ENCODE results near the gene G3BP2.

DNA sequence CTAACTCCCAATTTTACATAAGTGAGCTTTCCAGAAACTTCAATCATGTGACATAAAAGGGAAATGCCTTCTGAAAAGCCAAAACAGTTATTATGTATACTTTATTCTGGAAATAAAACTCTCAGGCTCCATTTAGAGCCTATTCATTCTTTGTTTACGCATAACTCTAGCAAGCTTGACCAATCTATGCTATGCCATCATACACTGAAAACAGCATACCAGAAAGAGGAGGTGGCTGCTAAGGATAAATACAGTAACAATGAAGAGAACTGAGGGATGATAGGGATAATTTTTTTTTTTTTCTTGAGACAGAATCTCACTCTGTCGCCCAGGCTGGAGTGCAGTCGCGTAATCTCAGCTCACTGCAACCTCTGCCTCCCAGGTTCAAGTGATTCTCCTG, 67.3 kb downstream of the G3BP2 start:
- TF ChIP-seq, protein P1, sequence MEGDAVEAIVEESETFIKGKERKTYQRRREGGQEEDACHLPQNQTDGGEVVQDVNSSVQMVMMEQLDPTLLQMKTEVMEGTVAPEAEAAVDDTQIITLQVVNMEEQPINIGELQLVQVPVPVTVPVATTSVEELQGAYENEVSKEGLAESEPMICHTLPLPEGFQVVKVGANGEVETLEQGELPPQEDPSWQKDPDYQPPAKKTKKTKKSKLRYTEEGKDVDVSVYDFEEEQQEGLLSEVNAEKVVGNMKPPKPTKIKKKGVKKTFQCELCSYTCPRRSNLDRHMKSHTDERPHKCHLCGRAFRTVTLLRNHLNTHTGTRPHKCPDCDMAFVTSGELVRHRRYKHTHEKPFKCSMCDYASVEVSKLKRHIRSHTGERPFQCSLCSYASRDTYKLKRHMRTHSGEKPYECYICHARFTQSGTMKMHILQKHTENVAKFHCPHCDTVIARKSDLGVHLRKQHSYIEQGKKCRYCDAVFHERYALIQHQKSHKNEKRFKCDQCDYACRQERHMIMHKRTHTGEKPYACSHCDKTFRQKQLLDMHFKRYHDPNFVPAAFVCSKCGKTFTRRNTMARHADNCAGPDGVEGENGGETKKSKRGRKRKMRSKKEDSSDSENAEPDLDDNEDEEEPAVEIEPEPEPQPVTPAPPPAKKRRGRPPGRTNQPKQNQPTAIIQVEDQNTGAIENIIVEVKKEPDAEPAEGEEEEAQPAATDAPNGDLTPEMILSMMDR (IDR thresholded peaks at IDR 0.05), result no peak
- no peak for TF ChIP-seq POLR2A (IDR thresholded peaks at IDR 0.05)

Data from esophagus squamous epithelium (tissue), 4 donors.